Activated CD8-positive, alpha-beta memory T cell treated with anti-CD3 and anti-CD28 coated beads, Interleukin-2, amount 50 U/mL, for 24 hours (primary cell): ENCODE data around the gene SAMD1.
"Not testable (repeated sequence)": the region's sequence is repeated elsewhere in the genome, so short reads cannot be mapped to it uniquely, and the experiment has no call there.

Source experiments
- DNase-seq: peaks from one replicate; pipeline ENCODE4 v3.0.0-alpha.2; 2020; ENCODE audit errors: extremely low read depth

SAMD1 gene

DNA sequence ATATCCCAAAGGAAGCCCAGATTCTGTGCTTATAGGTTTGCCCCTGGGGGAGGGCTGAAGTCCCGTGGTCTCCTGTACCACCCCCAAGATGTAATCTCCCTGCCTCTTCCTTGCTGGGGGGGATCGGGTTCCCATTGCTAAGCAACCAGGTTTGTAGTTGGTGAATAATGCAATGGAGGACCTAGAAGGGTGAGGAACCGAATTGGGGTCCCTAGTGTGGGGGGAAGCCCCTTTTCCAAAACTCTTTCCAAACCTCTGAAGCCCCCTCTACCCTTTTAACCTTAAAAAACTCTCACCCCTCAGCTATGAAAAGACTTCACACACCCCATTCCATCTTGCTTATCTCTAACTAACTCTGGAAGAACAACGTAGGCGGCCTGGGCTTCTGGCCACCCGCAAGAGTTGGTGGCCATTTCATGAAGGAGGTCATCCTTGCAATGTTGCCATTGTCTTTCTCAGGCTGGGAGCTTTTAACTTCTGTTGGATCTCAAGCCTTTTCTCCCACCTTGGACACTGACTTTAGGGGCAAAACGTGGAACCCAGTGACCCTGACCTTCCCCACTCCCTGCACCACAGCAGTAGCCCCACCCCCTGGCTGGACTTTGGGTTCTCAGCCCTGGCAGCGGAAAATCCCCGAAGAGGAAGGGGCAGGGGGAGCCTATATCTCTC lies 29.3 kb downstream of the SAMD1 start:
- DNase-seq, result no peak

DNA sequence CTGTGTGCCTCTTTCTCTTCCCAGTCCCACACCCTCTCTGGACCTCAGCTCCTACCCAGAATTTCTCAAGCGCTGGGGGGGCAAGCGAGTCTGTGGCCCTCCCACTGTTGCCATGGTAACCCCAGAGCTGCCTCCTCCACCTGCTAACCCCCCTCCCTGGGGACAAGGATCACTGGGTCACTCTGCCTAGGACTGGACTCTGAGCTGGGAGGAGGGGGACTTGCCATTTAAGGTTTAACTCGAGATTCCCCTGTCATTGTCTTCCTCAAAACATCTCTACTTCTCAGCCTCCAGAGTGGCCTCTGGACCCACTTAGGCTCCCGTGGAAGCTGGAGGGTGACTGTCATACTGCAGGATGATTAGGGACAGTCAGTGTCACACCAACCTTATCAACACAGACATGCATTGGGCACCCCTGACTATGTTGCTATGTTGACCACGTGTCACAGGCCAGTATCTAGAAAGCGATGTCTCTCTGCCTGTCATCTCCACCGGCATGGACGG lies 30.8 kb downstream of the SAMD1 start:
- DNase-seq, result no peak

DNA sequence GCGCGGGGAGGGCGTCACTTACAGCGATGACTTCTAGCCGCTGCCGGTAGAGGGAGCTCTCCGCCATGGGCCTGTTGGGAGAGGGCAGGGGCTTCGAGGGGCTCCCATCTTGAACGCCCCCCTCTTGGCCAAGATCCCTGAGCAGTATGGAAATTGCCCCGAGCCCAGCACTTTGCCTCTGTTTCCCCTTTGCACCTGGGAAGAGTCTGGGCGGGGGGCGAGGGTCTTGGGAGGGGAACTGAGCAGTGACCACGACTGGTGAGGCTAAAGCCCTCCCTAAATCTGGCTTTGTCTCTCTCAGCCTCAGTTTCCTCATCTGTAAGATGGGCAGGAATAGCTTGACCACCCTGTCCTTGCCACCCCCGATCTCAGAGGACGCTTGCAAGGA lies 31.5 kb downstream of the SAMD1 start:
- DNase-seq, result no peak

DNA sequence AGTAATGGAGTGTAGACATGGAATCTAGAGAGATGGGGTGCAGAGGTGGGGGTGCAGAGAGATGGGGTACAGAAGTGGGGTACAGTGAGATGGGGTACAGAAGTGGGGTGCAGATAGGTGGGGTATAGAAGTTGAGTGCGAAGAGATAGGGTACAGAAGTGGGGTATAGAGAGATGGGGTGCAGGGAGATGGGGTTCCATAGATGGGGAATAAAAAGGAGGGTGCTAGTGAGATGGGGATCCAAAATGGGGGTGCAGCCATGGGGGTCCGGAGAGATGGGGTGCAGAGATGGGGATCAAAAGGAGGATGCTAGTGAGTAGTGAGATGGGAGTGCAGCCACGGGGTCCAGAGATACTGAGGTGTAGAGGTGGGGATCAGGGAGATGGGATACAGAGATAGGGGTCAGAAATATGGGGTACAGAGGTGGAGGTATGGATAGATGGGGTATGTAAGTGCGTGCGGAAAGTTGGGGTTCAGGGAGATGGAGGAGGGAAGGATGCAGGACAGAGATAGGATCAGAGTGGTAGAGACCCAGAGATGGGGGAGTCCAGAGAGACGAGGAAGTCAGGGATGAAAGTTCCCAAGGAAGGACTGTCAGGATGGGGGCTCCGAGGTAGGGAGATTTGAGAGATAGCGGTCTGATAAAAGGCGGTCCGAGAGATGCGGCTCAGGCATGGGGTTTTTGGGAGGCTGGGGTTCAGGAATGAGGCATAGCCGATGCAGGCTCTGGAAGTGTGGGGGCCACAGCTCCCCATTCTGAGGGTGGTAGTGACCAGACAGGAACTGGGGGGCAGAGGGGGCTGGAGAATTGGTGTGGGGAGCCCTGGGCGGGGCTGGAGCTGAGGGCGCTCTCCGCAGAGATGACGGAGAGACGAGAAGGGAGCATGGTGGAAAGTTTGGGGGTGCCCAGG lies 32.1 kb downstream of the SAMD1 start:
- DNase-seq, result no peak

DNA sequence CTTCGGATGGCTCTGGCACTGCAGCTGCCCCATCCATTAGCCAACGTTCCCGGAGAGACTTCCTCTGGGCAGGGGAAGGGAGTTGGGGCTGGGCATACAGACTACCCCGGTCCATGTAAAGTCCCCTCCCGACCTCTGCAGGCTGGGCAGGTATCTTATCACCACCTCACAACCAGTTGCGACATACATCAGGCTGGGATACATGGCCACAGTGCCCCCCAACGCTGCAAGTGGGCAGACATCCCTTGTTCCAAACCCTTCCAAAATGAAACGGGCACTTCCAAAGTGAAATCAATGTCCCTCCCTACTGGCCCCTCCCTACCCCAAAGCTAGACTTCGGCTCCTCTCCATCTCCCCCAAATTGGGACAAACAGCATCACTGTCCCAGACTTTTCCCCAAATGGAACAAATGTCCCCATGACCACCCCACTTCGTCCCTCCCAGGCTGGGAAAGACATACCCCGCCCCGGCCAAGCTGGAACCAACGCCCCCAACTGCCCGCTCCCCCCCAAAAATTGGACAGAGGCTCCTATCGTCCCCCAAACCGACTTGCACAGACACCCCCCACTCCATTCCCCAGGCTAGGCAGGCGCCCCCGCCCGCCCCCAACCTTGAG lies 33.7 kb downstream of the SAMD1 start:
- DNase-seq, result no peak

DNA sequence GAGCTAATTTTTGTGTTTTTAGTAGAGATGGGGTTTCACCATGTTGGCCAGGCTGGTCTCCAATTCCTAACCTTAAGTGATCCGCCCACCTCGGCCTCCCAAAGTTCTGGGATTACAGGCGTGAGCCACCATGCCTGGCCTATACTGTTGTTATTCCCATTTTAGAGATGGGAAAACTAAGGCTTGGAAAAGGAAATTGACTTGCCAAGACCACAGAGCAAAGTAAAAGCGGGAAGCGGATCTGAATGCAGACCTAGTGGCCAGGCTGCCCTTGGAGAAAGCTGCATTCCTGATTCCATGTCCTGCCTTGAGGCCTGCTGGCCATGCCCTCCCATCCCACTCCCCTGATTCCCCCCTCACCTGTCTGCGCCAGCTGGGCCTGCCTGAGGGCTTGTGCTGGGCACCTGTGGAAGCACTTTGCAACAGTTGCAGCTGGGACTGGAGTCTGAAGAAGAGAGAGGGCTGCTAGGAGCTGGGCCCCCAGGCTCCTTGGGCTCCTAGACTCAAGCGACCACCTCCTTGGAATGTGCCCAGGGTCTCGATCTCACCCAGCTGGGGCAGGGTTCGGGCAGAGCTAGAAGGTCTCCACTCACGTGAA lies 34.4 kb downstream of the SAMD1 start:
- DNase-seq, result no peak

DNA sequence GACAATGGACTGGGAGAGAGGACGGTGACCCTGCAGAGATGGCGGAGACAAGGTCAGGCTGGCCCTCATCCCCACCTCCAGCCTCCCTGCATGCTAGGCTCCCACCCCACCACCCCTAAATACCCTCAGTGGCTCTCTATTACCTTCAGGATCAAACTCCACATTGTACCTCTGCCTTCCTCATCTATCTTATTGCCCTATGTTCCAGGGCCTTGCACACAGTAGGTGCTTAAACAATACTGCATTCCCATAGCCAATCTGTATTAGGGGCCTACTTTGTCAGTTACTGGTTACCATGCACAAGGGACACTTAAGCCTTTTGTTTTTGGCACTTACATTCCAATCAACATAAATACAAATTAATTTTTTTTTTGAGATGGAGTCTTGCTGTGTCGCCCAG lies 35.2 kb downstream of the SAMD1 start:
- DNase-seq, result no peak

DNA sequence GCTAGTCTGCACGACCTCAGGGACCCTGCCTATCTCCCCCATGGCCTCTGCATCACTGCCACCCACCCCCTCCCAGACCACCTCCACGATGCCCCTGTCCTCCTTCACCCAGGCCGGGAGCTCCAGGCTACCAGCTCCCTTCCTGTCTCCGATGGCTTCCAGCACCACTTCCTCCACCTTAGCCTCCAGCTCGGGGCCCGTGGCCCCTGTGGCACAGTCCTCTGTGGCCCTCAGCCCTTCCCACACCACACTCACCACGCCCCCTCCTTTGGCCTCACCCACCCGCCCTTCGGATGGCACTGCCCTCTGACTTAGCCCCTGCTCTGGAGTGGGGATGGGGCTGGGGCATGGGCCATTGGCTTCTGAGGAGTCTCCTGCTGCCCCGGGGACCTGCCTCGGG lies 35.8 kb downstream of the SAMD1 start:
- DNase-seq, result no peak

DNA sequence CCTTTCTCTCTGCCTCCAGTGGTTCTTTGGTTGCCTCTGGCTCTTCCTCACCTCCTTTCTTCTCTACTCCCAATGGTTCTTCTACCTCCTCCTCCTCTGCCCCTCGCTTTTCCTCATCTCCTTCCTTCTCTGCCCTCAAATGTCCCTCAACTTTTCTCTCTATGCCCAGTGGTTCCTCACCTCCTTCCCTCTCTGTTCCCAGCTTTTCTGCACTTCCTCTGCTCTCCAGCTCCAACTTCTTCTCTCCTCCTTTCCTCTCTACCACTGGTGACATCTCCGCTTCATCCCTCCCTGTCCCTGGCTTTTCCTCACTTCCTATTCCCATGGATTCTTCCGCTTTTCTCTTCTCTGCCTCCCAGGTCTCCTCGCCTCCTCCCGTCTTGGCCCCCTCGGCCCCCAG lies 36.5 kb downstream of the SAMD1 start:
- DNase-seq, result no peak

DNA sequence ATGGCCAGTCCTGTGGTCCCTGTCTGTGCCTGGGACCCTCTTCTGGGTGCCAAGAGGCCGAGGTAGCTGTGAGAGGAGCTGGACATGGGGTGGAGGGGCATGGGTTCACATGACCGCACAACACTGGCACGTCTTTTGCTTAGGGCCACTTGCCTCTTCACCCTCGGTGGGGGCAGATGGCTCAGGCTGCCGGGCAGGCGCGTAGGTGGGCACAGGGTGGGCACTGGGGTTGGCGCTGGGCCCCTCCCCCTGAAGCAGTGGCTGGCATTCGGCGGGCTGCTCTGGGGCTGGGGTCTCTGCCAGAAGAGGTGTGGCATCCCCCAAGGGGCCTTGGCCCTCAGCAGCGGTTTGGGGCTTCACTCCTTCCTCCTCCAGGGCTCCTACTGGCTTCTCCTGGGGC lies 37.1 kb downstream of the SAMD1 start:
- no peak for DNase-seq

DNA sequence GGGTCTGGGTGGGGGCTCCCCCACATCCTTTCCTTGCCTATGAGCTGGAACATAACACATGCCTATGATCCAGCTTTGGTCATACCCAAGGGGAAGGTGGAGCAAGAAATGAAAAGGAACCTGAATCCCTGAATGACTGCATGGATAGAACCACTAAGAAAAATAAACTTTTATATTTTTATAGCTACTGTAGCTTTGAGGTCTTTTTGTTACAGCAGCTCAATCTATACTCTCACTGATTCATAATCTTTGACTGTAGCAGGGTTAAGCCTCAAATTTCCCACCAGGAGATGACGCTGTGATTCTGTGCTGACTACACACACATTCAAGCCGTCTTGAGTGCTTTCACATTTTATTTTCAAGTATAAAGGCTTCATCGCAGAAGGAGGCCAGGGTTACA lies 37.5 kb downstream of the SAMD1 start:
- DNase-seq, result no peak

DNA sequence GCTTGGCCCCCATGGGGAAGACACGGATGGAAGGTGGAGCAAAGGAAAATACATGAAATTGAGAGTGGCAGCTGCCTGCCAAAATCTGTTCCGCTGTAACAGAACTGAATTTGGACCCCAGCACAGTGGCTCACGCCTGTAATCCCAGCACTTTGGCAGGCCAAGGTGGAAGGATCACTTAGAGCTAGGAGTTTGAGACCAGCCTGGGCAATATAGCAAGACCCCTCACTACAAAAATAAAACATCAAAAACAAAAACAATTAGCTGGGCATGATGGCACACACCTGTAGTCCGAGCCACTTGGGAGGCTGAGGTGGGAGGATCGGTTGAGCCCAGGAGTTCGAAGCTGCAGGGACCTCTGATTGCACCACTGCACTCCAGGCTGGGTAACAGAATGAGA lies 38.1 kb downstream of the SAMD1 start:
- DNase-seq, result no peak

DNA sequence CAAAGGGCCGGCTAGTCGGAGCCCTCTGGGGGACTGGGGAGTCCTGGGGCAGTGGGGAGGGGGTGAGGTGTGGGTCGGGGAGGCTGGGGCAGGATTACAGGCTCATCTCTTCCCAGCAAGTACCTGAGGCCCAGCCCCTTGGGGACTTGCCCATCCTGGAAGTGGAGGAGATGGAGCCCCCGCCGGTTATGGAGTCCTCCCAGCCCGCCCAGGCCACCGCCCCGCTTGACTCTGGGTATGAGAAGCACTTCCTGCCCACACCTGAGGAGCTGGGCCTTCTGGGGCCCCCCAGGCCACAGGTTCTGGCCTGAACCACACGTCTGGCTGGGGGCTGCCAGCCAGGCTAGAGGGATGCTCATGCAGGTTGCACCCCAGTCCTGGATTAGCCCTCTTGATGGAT lies 38.6 kb downstream of the SAMD1 start:
- DNase-seq, result no peak

DNA sequence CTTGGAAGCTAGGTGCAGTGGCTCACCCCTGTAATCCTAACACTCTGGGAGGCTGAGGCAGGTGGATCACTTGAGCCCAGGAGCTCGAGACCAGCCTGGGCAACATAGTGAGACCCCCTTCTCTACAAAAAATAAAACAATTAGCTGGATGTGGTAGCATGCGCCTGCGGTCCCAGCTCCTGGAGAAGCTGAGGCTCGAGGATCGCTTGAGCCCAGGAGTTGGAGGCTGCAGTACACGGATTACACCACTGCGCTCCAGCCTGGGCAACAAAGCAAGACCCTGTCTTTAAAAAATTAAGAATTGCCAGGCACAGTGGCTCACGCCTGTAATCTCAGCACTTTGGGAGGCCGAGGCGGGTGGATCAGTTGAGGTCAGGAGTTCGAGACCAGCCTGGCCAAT lies 39.6 kb downstream of the SAMD1 start:
- not testable (repeated sequence) for DNase-seq

DNA sequence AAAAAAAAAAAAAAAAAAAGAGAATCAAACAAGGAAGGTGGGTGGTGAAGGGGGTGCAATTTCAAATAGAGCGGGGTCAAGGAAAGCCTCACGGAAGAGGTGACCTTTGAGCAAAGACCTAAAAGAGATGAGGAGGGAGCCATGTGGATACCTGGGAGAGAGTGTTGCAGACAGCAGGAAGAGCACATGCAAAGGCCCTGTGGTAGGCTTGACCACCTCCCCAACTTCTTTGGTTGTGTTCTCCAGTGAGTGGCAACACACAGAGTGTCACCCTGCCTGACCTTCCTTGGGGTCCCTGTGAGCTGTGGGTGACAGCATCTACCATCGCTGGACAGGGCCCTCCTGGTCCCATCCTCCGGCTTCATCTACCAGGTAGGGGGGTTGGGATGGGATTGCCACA lies 40.0 kb downstream of the SAMD1 start:
- no peak for DNase-seq

DNA sequence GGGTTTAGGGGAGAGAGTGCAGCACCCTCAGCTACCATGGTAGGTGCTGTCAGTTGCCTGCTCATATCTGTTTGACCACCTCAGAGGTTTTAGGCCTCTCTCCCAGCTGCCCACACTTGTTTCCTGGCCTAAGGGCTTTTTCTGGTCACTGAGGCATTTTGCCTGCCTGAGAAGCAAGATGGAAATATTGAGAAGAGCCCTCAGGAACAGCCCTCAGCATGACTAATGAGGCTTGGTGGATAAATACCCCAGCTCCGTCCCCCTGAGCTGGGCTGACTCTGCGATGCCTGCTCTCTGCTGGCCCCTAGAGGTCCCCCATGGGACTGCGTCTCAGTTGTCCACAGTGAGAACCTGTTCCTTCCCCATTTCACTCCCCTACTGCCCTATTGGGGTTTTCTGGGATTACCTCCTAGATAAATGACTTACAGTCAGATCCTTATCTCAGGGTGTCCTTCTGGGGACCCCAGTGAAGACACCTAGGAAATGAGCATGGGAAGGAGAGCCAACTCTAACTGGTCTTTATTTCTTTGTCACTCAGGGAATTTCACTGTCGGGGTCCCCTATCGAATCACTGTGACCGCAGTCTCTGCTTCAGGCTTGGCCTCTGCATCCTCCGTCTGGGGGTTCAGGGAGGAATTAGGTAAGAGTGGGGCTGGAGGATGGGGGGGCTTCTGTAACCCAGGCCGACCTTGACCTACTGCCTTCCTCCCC lies 42.0 kb downstream of the SAMD1 start:
- peak; percentile 54 for DNase-seq

DNA sequence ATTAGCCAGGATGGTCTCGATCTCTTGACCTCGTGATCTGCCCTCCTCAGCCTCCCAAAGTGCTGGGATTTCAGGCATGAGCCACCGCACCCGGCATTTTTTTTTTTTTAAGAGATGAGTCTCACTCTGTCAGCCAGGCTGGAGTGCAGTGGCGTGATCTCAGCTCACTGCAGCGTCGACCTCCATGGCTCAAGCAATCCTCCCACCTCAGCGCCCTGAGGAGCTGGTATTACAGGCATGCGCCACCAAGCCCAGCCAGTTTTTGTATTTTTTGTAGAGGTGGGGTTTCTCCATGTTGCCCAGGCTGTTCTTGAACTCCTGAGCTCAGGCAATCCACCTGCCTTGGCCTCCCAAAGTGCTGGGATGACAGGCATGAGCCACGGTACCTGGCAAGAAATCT lies 42.7 kb downstream of the SAMD1 start:
- not testable (repeated sequence) for DNase-seq

DNA sequence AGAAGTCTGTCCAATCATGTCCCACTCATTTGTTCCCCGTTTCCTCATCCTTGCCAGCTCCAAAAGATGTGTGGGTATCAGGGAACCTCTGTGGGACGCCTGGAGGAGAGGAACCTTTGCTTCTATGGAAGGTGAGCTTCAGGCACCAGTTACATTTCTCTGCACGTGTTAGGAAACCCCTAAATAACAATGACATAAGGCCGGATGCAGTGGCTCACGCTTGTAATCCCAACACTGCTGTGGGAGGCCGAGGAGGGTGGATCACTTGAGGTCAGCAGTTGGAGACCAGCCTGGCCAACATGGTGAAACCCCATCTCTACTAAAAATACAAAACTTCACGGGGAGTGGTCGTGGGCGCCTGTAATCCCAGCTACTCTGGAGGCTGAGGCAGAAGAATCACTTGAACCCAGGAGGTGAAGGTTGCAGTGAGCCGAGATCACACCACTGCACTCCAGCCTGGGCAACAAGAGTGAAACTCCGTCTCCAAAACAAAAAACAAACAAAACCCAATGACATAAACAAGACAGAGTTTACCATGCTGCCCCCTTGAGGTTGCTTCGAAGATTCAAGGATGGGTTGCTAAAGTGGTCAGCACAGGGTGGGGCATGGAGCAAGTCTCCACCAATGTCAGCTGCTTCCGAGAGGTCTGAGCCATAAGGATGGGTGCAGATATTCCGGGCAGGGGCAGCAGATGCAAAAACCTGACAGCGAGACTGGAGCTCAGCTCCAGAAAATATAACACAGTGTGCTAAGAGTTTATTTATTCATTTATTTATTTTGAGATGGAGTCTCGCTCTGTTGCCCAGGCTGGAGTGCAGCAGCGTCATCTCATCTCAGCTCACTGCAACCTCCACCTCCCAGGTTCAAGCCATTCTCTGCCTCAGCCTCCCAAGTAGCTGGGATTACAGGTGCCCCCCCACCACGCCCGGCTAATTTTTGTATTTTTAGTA lies 47.6 kb downstream of the SAMD1 start:
- DNase-seq, result not testable (repeated sequence)

DNA sequence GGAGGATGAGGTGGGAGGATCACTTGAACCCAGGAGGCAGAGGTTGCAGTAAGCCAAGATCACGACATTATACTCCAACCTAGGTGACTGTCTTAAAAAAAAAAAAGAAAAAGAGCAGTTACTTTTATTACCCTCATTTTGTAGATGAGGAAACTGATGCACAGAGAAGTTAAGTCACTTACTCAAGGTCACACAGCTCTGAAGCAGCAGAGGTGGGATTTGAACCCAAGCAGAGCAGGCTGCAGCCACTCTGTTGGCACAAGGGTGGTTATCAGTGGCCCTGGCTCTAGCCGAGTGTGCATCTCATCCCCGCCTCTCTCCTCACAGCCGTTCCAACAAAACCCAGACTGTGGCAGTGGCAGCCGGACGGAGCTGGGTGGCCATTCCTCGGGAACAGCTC lies 51.4 kb downstream of the SAMD1 start:
- no peak for DNase-seq
